ENCODE results near the gene ATP1A2. TPM values are rescaled to one million over a fixed set of nuclear protein-coding genes. Genes with fewer than 3 reads are reported as not detected.

The ATP1A2 gene
- polyA plus RNA-seq, 6 donors from 2014 or later: not detected

DNA sequence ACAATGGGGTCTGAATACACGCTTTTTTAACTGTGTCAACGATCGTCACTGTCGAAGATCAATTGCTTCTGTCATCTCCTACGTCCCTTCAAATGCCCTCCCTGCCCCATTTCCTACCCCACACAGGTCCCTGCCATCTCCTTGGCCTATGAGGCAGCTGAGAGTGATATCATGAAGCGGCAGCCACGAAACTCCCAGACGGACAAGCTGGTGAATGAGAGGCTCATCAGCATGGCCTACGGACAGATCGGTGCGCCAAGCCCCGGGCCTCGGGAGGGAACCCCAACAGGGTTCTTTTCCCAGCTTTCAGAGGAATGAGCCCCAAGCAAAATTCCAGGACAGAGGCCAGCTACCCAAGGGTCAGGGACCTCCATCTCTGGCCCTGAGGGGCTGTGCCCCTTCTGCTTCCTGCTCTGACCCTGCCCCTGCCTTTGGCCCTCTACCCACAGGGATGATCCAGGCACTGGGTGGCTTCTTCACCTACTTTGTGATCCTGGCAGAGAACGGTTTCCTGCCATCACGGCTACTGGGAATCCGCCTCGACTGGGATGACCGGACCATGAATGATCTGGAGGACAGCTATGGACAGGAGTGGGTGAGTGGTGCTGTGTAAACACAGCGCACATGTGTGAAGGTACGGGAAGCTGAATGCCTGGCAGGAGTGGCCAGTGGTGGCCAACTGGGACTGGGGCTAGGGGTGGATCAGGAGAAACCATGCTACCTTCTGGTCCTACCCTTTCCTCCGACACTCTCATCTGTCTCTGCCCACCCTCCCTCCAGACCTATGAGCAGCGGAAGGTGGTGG, 20.8 kb downstream of the ATP1A2 start:
- Mint-ChIP-seq H3K4me3 (no peak overlapping the region), H3K27me3 (peaks cover 20 to 64% (median 50%) of the 10 kb centered on the region in 3 donors), H3K4me1 (no peaks in the 10 kb centered on the region), H3K27ac (no peak overlapping the region), H3K36me3 (no peaks in the 10 kb centered on the region), H3K9me3 (no peaks in the 10 kb centered on the region)
- ATAC-seq (ENCODE audit: low read depth in 2 of 2) (no peak), DNase-seq (no peak)

DNA sequence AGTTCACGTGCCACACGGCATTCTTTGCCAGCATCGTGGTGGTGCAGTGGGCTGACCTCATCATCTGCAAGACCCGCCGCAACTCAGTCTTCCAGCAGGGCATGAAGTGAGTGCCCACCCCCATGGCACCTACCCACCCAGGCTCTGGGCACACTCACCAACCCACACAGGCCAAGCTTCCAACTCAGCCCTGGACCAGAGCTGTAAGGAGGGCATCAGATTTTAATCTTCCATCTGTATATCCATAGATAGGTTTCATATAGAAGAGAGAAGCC, 21.3 kb downstream of the ATP1A2 start:
- Mint-ChIP-seq H3K4me1 (no peaks in the 10 kb centered on the region), H3K9me3 (no peaks in the 10 kb centered on the region), H3K4me3 (no peak overlapping the region), H3K36me3 (no peaks in the 10 kb centered on the region), H3K27ac (no peak overlapping the region), H3K27me3 (peaks cover 18 to 67% (median 50%) of the 10 kb centered on the region in 3 donors)
- no peak for DNase-seq
- ATAC-seq (ENCODE audit: low read depth in 2 of 2): no peak

DNA sequence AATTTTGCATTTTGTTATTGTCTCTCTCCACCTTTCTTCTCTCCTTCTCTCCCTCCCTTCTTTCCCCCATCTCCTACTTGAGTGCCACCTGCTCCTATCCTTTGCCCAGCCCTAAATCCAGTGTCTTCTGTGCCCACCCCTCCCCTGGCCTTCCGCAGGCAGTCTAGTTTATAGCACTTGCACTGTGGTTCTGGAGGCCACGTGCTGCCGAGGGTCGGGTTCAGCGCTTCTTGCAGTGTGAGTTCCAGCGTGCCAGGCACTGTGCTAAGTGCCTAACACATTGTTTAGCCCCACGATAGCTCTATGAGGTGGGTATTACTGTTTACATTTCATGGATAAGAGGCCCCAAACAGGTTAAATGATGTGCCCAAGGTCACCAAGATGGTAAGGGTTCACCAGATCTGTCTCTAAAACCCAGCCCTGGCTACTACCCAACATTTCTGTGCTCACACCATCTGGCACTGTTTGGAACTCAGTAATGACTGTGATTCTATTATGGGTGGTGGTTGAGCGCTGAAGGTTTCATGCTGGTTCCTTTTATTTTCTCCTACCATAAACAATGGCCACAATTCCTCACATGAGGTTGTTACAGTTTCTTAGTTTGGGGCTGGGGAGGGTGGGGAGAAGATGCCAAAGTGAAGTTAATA, 21.8 kb downstream of the ATP1A2 start:
- H3K27ac Mint-ChIP-seq: peak overlapping the region in 1 of 6 donors; percentile 56
- no peaks in the 10 kb centered on the region for H3K36me3 Mint-ChIP-seq
- no peaks in the 10 kb centered on the region for H3K4me1 Mint-ChIP-seq
- DNase-seq (no peak), ATAC-seq (ENCODE audit: low read depth in 2 of 2) (no peak)
- H3K27me3 Mint-ChIP-seq: peaks cover 13 to 67% (median 50%) of the 10 kb centered on the region in 3 donors
- H3K4me3 Mint-ChIP-seq: no peak overlapping the region
- H3K9me3 Mint-ChIP-seq: no peaks in the 10 kb centered on the region

DNA sequence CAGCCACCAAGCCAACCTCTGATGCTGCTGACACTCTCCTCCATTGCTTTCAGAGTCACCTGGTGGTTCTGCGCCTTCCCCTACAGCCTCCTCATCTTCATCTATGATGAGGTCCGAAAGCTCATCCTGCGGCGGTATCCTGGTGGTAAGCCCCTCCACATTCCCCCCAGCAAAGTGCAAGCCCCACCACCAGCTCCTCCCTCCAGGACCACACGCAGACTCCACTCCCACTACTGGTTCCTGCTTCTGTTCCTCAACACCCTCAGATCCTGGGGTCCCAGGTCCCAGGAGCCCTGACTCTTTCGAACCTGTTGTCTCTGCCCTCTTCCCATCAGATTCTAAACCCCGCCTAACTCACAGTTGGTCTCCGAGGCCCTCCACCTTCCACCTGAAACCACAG, 24.3 kb downstream of the ATP1A2 start:
- Mint-ChIP-seq H3K27ac (peak overlapping the region in 2 of 6 donors; percentile 6 to 62), H3K9me3 (no peaks in the 10 kb centered on the region), H3K27me3 (peaks cover 17 to 55% (median 54%) of the 10 kb centered on the region in 3 donors), H3K4me1 (no peaks in the 10 kb centered on the region), H3K36me3 (no peaks in the 10 kb centered on the region), H3K4me3 (no peak overlapping the region)
- ATAC-seq (ENCODE audit: low read depth in 2 of 2) (no peak), DNase-seq (no peak)

DNA sequence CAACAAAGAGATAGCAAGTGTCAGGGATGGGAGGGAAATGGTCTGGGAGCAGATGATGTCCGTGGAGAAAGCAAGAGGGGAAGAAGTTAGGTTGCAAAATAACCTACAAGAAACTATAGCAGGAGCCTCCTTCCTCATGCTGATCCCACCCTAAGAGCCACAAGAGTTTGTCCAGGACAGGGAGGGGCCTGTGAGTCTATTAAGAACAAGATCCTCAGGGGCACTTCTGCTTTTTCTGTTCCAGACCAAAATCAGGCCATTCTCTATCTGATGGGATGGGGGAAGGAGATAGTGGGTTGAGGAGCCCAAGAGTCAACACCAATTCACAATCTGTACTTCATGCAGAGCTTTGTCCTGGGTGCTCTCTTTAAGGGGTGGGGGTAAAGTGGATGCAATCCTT, 28.1 kb downstream of the ATP1A2 start:
- ATAC-seq (ENCODE audit: low read depth in 2 of 2) (no peak), DNase-seq (no peak)
- Mint-ChIP-seq H3K27me3 (peaks cover 9 to 46% (median 45%) of the 10 kb centered on the region in 3 donors), H3K36me3 (no peaks in the 10 kb centered on the region), H3K4me3 (no peak overlapping the region), H3K4me1 (peaks cover 0 to 4% (median 3%) of the 10 kb centered on the region in 3 donors), H3K27ac (no peak overlapping the region), H3K9me3 (no peaks in the 10 kb centered on the region)

DNA sequence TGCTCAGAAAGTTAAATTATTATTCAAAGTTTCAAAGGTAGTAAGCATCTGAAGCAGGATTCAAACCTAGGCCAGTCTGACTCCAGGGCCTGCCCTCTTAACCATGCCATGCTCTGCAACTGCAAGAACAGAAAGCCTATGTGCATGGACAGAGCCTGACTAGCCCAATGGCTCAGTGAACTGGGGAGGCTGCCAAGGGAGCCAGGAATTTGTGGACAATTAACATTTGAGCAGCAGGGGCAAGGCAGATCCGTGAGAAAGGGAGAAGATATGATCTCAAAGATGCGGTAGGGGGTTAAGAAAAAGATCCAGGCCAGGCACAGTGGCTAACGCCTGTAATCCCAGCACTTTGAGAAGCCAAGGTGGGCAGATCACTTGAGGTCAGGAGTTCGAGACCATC, 29.4 kb downstream of the ATP1A2 start:
- Mint-ChIP-seq H3K9me3 (no peaks in the 10 kb centered on the region), H3K4me3 (no peak overlapping the region), H3K27me3 (peaks cover 9 to 42% (median 39%) of the 10 kb centered on the region in 3 donors), H3K4me1 (peaks cover 0 to 4% (median 3%) of the 10 kb centered on the region in 3 donors), H3K36me3 (no peaks in the 10 kb centered on the region), H3K27ac (peak overlapping the region in 2 of 6 donors; percentile 3 to 89)
- no peak for DNase-seq
- no peak for ATAC-seq (ENCODE audit: low read depth in 2 of 2)

DNA sequence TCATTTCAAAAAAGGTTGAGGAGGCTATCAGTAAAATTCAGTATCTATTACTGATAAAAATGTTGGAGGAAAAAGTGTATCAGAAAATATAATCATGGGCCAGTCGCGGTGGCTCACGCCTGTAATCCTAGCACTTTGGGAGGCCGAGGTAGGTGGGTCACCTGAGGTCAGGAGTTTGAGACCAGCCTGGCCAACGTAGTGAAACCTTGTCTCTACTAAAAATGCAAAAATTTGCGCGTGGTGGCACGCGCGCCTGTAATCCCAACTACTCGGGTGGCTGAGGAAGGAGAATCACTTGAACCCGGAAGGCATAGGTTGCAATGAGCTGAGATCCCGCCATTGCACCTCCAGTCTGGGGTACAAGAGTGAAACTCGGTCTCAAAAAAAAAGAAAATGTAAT, 30.5 kb downstream of the ATP1A2 start:
- ATAC-seq (ENCODE audit: low read depth in 2 of 2) (no peak), DNase-seq (no peak)
- H3K9me3 Mint-ChIP-seq: no peaks in the 10 kb centered on the region
- peaks cover 9 to 35% (median 30%) of the 10 kb centered on the region in 3 donors for H3K27me3 Mint-ChIP-seq
- no peaks in the 10 kb centered on the region for H3K36me3 Mint-ChIP-seq
- peaks cover 0 to 4% (median 3%) of the 10 kb centered on the region in 3 donors for H3K4me1 Mint-ChIP-seq
- no peak overlapping the region for H3K27ac Mint-ChIP-seq
- H3K4me3 Mint-ChIP-seq: no peak overlapping the region

DNA sequence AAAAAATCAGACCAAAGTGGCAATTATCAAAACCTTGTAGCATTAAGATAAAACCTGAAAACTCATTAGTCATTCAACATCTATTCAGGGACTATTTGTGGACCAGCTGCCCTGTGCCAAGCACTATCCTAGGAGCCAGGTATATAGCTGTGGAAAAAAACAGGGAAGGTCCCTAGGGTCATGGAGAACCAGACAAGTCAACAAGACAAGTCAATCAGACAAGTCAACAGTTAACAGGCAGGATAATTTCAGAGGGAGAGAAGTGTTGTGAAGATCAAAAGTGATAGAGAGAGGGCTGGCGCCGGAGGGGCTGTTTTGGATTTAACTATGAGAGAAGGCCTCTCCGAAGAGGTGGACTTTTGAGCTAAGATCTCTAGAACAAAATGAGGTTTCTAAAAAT, 32.6 kb downstream of the ATP1A2 start:
- peak overlapping the region in 1 of 8 donors; percentile 49 for H3K4me3 Mint-ChIP-seq
- no peaks in the 10 kb centered on the region for H3K36me3 Mint-ChIP-seq
- peaks cover 0 to 4% (median 3%) of the 10 kb centered on the region in 3 donors for H3K4me1 Mint-ChIP-seq
- H3K9me3 Mint-ChIP-seq: no peaks in the 10 kb centered on the region
- H3K27me3 Mint-ChIP-seq: peaks cover 5 to 24% (median 19%) of the 10 kb centered on the region in 3 donors
- H3K27ac Mint-ChIP-seq: peak overlapping the region in 3 of 6 donors; percentile 10 to 25 (median 12)
- no peak for DNase-seq
- ATAC-seq (ENCODE audit: low read depth in 2 of 2): no peak

DNA sequence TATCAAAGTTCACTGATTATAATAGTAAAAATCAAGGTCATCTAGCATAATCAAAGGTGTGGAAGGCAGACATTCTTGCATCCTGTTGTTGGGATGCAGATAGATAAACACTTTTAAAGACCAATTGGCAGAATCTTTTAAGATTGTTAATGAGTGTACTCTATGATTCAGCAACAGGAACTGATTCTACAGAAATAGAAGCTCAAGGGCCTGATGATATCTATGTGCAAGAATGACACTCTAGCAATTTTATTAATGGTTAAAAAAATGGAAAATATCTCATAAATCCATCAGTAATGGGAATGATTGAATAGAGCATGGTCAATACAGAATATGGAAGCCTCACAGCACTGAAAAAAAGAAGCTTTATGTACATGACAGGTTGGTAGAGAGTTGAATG, 33.7 kb downstream of the ATP1A2 start:
- Mint-ChIP-seq H3K36me3 (no peaks in the 10 kb centered on the region), H3K9me3 (no peaks in the 10 kb centered on the region), H3K27ac (no peak overlapping the region), H3K4me1 (peaks cover 0 to 4% (median 3%) of the 10 kb centered on the region in 3 donors), H3K4me3 (no peak overlapping the region), H3K27me3 (peaks cover 5 to 17% (median 15%) of the 10 kb centered on the region in 3 donors)
- ATAC-seq (ENCODE audit: low read depth in 2 of 2) (no peak), DNase-seq (no peak)

DNA sequence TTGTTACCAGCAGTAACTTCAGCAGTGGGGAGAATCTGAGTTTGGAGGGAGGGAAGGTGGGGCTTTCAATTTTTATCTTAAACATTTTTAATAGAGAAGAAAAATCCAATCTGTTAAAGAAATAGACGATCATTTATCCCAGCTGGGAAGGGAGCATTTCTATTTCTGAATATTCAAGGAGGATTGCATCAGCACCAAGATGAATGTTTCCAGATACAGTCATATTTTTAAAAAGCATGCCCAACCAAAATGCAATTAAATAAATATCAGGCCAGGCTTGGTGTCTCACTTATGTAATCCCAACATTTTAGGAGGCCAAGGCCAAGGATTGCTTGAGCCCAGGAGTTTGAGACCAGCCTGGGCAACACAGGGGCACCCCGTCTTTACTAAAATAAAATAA, 34.2 kb downstream of the ATP1A2 start:
- DNase-seq (no peak), ATAC-seq (ENCODE audit: low read depth in 2 of 2) (no peak)
- Mint-ChIP-seq H3K9me3 (peaks cover 0 to under 1% (median 0%) of the 10 kb centered on the region in 7 donors), H3K36me3 (no peaks in the 10 kb centered on the region), H3K27ac (no peak overlapping the region), H3K27me3 (peaks cover 3 to 15% (median 13%) of the 10 kb centered on the region in 3 donors), H3K4me1 (peaks cover 0 to 4% (median 3%) of the 10 kb centered on the region in 3 donors), H3K4me3 (no peak overlapping the region)

DNA sequence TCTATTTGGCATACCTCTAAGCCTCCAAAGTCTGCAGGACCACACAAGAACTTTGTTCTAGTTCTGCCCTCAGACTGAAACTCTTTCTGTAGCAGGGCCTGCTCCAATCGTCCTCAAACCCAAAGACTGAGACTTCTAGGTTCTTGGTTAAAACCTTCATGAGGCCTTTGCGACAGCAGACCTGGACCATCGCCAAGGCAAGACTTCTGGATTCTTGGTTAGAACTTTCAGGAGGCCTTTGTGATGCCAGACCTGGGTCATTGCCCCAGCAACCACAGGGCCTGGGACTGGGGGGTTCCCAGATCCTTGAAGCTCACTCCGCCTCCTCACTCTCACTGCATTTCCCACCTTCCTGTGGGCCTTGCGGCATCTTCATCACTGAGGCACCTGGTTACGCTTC, 35.7 kb downstream of the ATP1A2 start, which contains the start of gene ATP1A4:
Gene ATP1A4 (plus strand): TSS at position 301 of the 400 bp plus-strand sequence. CDS start 438 bp downstream, outside the sequence.
- Mint-ChIP-seq H3K36me3 (no peaks in the 10 kb centered on the region), H3K27ac (peak within 1 kb of the TSS in 3 of 6 donors; percentile 26 to 51 (median 51)), H3K9me3 (peaks cover 0 to 1% (median 0%) of the 10 kb centered on the region in 7 donors), H3K4me1 (peaks cover 0 to 4% (median 3%) of the 10 kb centered on the region in 3 donors), H3K27me3 (peaks cover 0 to 14% (median 10%) of the 10 kb centered on the region in 3 donors), H3K4me3 (no peak within 1 kb of the TSS)
- DNase-seq (no peak), ATAC-seq (ENCODE audit: low read depth in 2 of 2) (no peak)

DNA sequence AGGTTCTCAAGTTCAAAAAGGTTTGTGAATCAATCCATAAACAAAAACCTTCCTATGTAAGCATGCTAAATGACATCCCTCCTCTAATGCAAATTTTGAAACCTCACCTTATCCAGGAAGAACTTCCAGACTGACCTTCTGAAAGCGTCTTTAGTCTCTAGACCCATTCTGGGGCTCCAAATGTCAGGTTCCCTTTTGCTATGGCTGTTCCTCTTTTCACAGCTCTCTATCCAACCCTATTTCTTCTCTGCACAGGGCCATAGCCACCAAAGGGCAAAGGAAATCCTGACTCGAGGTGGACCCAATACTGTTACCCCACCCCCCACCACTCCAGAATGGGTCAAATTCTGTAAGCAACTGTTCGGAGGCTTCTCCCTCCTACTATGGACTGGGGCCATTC, 39.2 kb downstream of the ATP1A2 start:
- H3K4me1 Mint-ChIP-seq: no peaks in the 10 kb centered on the region
- H3K9me3 Mint-ChIP-seq: peaks cover 0 to 1% (median 0%) of the 10 kb centered on the region in 7 donors
- DNase-seq: no peak
- H3K36me3 Mint-ChIP-seq: no peaks in the 10 kb centered on the region
- no peak overlapping the region for H3K4me3 Mint-ChIP-seq
- H3K27ac Mint-ChIP-seq: no peak overlapping the region
- ATAC-seq (ENCODE audit: low read depth in 2 of 2): no peak
- peaks cover 0 to 18% (median 14%) of the 10 kb centered on the region in 3 donors for H3K27me3 Mint-ChIP-seq

DNA sequence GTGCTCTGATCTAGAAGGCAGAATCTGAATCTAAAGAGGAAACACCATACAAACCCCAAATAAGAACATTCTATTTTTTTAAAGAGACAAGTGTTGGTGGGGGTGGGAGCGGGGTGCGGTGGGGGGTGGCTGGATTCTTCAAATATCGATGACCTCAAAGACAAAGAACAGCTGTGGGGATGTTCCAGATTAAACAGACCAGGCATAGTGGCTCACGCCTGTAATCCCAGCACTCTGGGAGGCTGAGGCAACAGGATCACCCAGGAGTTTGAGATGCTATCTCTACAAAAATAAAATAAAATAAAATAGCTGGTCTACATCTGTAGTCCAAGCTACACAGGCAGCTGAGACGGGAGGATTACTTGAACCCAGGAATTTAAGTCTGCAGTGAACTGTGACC, 40.8 kb downstream of the ATP1A2 start:
- Mint-ChIP-seq H3K27me3 (peaks cover 0 to 17% (median 14%) of the 10 kb centered on the region in 3 donors), H3K4me1 (no peaks in the 10 kb centered on the region), H3K4me3 (no peak overlapping the region), H3K27ac (no peak overlapping the region), H3K36me3 (no peaks in the 10 kb centered on the region), H3K9me3 (peaks cover 0 to 1% (median 0%) of the 10 kb centered on the region in 7 donors)
- DNase-seq (no peak), ATAC-seq (ENCODE audit: low read depth in 2 of 2) (no peak)

DNA sequence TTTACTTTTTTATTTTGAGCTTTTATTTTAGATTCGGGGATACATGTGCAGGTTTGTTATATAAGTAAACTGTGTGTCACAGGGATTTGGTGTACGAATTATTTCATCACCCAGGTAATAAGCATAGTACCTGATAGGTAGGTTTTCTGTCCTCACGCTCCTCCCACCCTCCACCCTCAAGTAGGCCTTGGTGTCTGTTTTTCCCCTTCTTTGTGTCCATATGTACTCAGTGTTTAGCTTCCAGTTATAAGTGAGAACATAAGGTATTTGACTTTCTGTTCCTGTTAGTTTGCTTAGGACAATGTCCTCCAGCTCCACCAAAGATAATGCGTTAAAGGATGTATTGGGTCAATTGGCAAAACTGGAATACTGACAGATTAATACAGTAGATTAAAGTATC, 41.6 kb downstream of the ATP1A2 start:
- H3K4me1 Mint-ChIP-seq: no peaks in the 10 kb centered on the region
- H3K36me3 Mint-ChIP-seq: no peaks in the 10 kb centered on the region
- H3K27ac Mint-ChIP-seq: no peak overlapping the region
- peaks cover 0 to 1% (median 0%) of the 10 kb centered on the region in 7 donors for H3K9me3 Mint-ChIP-seq
- ATAC-seq (ENCODE audit: low read depth in 2 of 2) (no peak), DNase-seq (no peak)
- peaks cover 0 to 9% (median 6%) of the 10 kb centered on the region in 3 donors for H3K27me3 Mint-ChIP-seq
- no peak overlapping the region for H3K4me3 Mint-ChIP-seq

All from naive B cell (primary cell).